ENCODE measurements around the gene JAM3. TPM values are rescaled to one million over a fixed set of nuclear protein-coding genes. Genes with fewer than 3 reads are reported as not detected.

JAM3 gene
- polyA plus RNA-seq (2013, experiment 1 of 2) = 38.0 TPM
- polyA plus RNA-seq (2013, experiment 2 of 2) = 41.1 TPM

DNA sequence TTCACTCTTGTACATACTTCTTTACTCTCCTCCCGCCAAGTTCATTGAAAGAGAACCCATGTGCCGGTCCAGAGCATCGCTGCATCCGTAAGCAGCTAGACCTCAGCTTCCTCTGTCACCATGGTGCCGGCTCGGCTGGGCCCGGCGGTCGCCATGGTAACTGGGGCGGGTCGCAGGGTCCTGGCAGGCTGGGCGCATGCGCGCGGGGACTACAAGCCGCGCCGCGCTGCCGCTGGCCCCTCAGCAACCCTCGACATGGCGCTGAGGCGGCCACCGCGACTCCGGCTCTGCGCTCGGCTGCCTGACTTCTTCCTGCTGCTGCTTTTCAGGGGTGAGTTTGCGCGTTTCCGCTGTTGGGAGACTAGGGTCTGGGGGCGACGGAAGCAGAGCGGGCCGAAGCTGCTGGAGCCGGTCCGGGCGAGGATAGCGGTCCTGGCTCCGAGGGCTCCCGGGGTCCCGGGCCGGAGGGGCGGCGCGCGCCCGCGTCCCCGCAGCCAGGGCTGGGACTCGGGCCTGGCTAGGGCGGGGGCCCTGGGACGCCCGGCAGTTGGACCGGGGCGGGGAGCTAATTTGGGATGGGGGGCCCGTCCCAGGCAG, at the start of gene JAM3:
TSS of gene JAM3 (plus strand) at position 244 of the 597 bp plus-strand sequence. CDS start at position 256, 12 bp downstream.
- Histone ChIP-seq H3K36me3 (ENCODE audit: insufficient read depth, low read length) (no peaks in the 10 kb centered on the region), H3K27ac (ENCODE audit: low read depth, low read length) (0 out of 2 replicates have a peak within 1 kb of the TSS, but pooled peaks have one; percentile 23), H3K27me3 (ENCODE audit: insufficient read depth, low read length) (peaks cover 19% of the 10 kb centered on the region), H3K4me1 (ENCODE audit: insufficient read depth, low read length) (peaks cover 23% of the 10 kb centered on the region), H3K4me3 (ENCODE audit: low read length) (peak within 1 kb of the TSS; percentile 91), H3K9ac (ENCODE audit: low read depth, low read length) (peak within 1 kb of the TSS; percentile 75), H3K9me3 (ENCODE audit: insufficient read depth, low read depth, low read length) (no peaks in the 10 kb centered on the region)
- under 1% methylated on average over 57 of the region's 57 CpGs for WGBS

DNA sequence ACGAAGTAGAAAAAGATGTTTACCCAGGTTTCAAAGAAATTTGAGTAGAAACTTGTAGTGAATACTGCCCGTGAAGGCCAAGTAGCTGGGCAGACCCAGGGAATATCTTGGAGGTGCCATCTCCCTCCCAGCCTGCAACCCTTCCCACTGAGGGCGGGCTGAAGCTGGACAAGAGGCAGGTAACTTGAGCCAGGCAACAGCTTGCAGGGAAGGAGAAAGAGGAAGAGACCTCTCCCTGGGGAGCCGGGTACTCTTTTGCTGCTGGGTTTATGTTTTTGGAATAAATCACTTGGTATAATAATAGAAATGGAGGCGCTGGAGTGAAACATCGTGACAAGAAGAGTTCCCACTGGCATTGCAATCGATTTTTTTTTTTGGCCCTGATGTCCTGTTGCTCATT, 49.4 kb upstream of the JAM3 start:
- H3K4me1 ChIP-seq (ENCODE audit: insufficient read depth, low read length) = no peaks in the 10 kb centered on the region
- H3K9me3 ChIP-seq (ENCODE audit: insufficient read depth, low read depth, low read length) = no peaks in the 10 kb centered on the region
- H3K9ac ChIP-seq (ENCODE audit: low read depth, low read length) = no peak overlapping the region
- H3K27me3 ChIP-seq (ENCODE audit: insufficient read depth, low read length) = no peaks in the 10 kb centered on the region
- no peak overlapping the region for H3K4me3 ChIP-seq (ENCODE audit: low read length)
- no peak overlapping the region for H3K27ac ChIP-seq (ENCODE audit: low read depth, low read length)
- 87% methylated on average over 7 of the region's 7 CpGs for WGBS
- no peaks in the 10 kb centered on the region for H3K36me3 ChIP-seq (ENCODE audit: insufficient read depth, low read length)

DNA sequence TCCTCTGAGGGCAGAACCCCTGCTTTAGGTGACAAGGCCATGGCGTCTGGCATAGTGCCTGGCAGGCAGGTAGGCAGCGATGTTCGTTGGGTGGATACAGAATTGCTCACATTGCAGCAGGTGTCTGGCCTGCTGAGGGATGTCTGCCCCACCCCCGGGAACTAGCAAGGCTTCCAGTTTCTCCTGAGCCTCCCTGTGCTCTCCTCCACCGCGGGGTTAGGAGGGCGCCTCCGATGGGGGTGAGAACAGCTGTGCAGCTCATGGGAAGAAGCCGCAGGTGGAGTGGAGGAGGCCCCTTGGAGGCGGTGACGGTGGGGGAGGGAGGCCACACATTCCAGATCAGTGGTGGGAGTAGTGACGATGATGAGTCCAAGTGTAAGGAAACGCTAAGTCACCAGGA, 48.3 kb upstream of the JAM3 start:
- H3K27ac ChIP-seq (ENCODE audit: low read depth, low read length) = no peak overlapping the region
- H3K4me3 ChIP-seq (ENCODE audit: low read length) = no peak overlapping the region
- H3K36me3 ChIP-seq (ENCODE audit: insufficient read depth, low read length) = no peaks in the 10 kb centered on the region
- H3K27me3 ChIP-seq (ENCODE audit: insufficient read depth, low read length) = no peaks in the 10 kb centered on the region
- 88% methylated on average over 13 of the region's 13 CpGs for WGBS
- H3K4me1 ChIP-seq (ENCODE audit: insufficient read depth, low read length) = no peaks in the 10 kb centered on the region
- H3K9ac ChIP-seq (ENCODE audit: low read depth, low read length) = no peak overlapping the region
- no peaks in the 10 kb centered on the region for H3K9me3 ChIP-seq (ENCODE audit: insufficient read depth, low read depth, low read length)

DNA sequence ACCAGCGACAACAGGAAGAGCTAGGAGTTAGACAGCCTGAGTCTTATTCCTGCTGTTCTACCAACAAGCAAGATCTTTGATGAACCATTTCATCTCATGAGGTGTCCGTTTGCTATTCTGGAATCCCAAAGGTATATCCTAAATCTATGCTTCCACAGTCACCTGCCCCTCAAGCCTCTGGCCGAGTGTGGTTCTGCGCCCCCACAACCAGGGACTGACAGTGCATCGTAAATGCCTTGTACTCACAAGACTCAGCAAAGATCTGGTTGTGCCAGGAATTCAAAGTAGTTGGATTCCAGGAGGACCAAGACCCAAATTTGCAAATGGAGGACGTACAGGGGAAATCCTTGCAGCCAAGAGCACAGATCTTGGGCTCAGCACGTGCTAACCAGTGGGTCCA, 47.5 kb upstream of the JAM3 start:
- Histone ChIP-seq H3K9ac (ENCODE audit: low read depth, low read length) (no peak overlapping the region), H3K4me1 (ENCODE audit: insufficient read depth, low read length) (peaks cover 5% of the 10 kb centered on the region; the same call in 1 of the 2 replicates), H3K4me3 (ENCODE audit: low read length) (no peak overlapping the region), H3K36me3 (ENCODE audit: insufficient read depth, low read length) (no peaks in the 10 kb centered on the region), H3K27me3 (ENCODE audit: insufficient read depth, low read length) (no peaks in the 10 kb centered on the region), H3K27ac (ENCODE audit: low read depth, low read length) (no peak overlapping the region), H3K9me3 (ENCODE audit: insufficient read depth, low read depth, low read length) (no peaks in the 10 kb centered on the region)
- 94% methylated on average over 7 of the region's 7 CpGs for WGBS

DNA sequence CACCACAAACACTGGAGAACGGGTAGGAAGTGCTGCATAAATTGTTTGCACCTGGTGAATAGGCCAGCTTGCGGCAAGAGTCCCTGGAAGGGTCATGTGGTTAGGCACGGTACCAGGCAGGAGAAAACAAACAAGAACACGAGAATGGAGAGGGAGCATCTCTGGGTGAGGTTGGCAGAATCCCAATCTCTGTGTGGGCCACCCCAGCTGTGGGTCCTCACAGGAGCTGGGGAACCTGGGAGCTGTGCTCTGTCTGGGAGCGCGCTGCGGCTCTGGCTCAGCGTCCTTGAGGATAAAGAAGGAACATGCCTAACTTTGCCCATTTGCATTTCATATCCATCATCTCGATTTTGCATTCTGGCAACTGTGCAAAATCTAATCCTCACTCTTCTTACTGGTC, 46.1 kb upstream of the JAM3 start:
- Histone ChIP-seq H3K27me3 (ENCODE audit: insufficient read depth, low read length) (peaks cover 4% of the 10 kb centered on the region; the same call in 1 of the 2 replicates), H3K9me3 (ENCODE audit: insufficient read depth, low read depth, low read length) (no peaks in the 10 kb centered on the region), H3K36me3 (ENCODE audit: insufficient read depth, low read length) (no peaks in the 10 kb centered on the region), H3K4me3 (ENCODE audit: low read length) (no peak overlapping the region), H3K4me1 (ENCODE audit: insufficient read depth, low read length) (peaks cover 14% of the 10 kb centered on the region; the same call in 1 of the 2 replicates), H3K9ac (ENCODE audit: low read depth, low read length) (no peak overlapping the region), H3K27ac (ENCODE audit: low read depth, low read length) (no peak overlapping the region)
- 94% methylated on average over 9 of the region's 9 CpGs for WGBS

DNA sequence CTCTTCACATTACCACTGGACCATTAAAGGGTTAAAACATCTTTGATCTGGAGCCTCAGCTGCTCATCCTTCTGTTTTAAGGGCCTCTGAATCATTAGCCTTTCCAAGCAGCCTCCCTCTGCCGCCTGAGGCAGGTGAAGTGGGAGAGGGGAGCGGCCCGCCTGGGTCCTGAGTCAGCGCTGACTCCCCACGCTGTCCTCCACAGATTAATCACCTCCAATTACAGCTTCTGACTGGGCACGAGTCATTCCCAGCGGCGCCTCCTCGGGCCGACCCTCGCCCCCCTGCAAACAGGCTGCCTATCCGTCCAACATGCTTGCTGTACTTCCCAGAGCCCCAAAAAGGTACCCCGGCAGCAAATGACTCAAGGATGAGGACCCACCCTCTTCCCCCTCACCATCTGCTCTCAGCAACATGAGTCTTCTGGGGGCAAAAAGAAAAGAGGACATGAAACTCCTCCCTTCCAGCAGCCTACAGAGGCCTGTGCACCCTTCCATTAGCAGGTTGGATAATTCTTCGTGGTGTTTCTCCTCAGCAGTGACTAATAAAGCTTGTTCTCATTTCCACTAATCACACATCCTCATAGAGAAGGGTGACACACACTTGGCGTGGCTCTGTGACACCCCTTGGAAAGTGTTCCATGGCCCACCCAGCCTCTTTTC, 44.3 kb upstream of the JAM3 start:
- H3K4me3 ChIP-seq (ENCODE audit: low read length) = no peak overlapping the region
- H3K27me3 ChIP-seq (ENCODE audit: insufficient read depth, low read length) = peaks cover 9% of the 10 kb centered on the region
- H3K4me1 ChIP-seq (ENCODE audit: insufficient read depth, low read length) = peaks cover 14% of the 10 kb centered on the region; the same call in 1 of the 2 replicates
- H3K9ac ChIP-seq (ENCODE audit: low read depth, low read length) = no peak overlapping the region
- H3K27ac ChIP-seq (ENCODE audit: low read depth, low read length) = no peak overlapping the region
- WGBS = 69% methylated on average over 14 of the region's 15 CpGs
- H3K36me3 ChIP-seq (ENCODE audit: insufficient read depth, low read length) = no peaks in the 10 kb centered on the region
- H3K9me3 ChIP-seq (ENCODE audit: insufficient read depth, low read depth, low read length) = no peaks in the 10 kb centered on the region

DNA sequence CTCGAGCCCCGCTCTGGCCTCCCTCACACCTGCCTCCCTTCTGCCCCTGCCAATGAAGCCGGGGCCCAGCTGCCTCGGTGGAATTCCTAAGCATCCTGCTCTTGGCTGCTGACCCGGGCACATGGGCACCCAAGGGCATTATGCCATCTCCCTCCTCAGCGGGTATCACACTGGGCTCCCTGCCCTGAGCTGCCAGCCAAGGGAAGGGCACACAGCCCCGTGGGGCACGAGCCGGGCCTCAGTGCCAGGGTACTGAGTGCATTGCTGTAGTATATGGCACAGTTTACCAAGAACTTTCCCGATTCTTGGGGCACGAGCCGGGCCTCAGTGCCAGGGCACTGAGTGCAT, 43.8 kb upstream of the JAM3 start:
- Histone ChIP-seq H3K4me3 (ENCODE audit: low read length) (no peak overlapping the region), H3K27ac (ENCODE audit: low read depth, low read length) (no peak overlapping the region), H3K9ac (ENCODE audit: low read depth, low read length) (no peak overlapping the region), H3K9me3 (ENCODE audit: insufficient read depth, low read depth, low read length) (no peaks in the 10 kb centered on the region), H3K4me1 (ENCODE audit: insufficient read depth, low read length) (peaks cover 14% of the 10 kb centered on the region; the same call in 1 of the 2 replicates), H3K27me3 (ENCODE audit: insufficient read depth, low read length) (peaks cover 13% of the 10 kb centered on the region), H3K36me3 (ENCODE audit: insufficient read depth, low read length) (no peaks in the 10 kb centered on the region)
- 96% methylated on average over 12 of the region's 12 CpGs for WGBS

DNA sequence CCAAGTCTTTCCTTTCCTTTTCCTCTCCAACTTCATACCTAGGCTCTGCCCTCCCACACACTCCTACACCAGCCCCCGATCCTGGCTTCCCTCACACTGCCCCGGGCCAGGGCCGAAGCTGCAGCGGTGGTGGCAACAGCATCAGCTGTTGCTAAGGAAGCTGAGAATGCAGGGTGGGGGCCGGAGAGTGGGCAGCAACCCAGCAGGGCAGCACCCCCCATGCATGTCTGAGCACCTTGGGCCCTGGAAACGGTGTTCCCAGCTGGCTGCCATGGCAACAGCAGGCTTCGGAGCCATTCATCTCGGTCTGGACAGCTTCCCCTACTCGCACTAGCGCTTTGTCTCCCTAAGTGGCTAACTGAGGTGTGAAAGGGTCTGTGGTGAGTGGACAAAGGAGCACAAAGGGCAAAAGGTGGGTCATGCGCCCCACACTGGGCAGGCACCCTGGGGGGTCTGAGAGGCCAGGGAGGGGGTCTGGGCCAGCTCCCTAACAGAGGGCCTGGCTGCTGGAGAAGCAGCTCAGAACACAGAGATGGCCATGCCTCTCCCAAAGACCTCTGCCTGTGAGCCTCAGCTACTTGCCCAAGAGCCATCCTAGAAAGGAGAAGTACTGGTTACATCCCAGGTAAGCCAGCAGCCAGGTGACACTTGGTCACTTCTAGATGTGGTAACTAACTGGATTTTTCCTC, 42.1 kb upstream of the JAM3 start:
- Histone ChIP-seq H3K4me3 (ENCODE audit: low read length) (no peak overlapping the region), H3K9ac (ENCODE audit: low read depth, low read length) (no peak overlapping the region), H3K27ac (ENCODE audit: low read depth, low read length) (no peak overlapping the region), H3K4me1 (ENCODE audit: insufficient read depth, low read length) (peaks cover 14% of the 10 kb centered on the region; the same call in 1 of the 2 replicates), H3K27me3 (ENCODE audit: insufficient read depth, low read length) (peaks cover 19% of the 10 kb centered on the region), H3K36me3 (ENCODE audit: insufficient read depth, low read length) (no peaks in the 10 kb centered on the region), H3K9me3 (ENCODE audit: insufficient read depth, low read depth, low read length) (no peaks in the 10 kb centered on the region)
- WGBS = 23% methylated on average over 11 of the region's 11 CpGs

DNA sequence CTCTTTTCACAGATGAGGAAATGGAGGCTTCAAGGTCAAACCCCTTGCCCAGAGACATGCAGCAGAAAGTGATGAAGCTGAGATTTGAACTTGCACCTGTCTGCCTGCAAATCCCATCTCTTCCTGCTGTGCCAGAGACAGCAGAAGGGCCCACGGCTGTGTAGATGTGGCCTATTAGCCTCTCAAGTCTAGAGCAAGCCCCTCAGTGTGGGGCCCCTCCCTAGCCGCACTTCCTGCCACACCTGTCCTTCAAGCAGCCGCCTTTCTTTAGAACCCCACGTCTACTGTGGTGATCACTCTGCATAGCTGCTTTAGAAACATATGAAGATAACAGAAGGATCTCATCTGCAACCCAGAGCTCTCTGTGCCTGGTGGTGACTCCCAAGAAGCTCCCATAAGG, 41.2 kb upstream of the JAM3 start:
- Histone ChIP-seq H3K36me3 (ENCODE audit: insufficient read depth, low read length) (no peaks in the 10 kb centered on the region), H3K9ac (ENCODE audit: low read depth, low read length) (no peak overlapping the region), H3K27ac (ENCODE audit: low read depth, low read length) (no peak overlapping the region), H3K27me3 (ENCODE audit: insufficient read depth, low read length) (peaks cover 19% of the 10 kb centered on the region), H3K9me3 (ENCODE audit: insufficient read depth, low read depth, low read length) (no peaks in the 10 kb centered on the region), H3K4me1 (ENCODE audit: insufficient read depth, low read length) (peaks cover 14% of the 10 kb centered on the region; the same call in 1 of the 2 replicates), H3K4me3 (ENCODE audit: low read length) (no peak overlapping the region)
- 84% methylated on average over 4 of the region's 4 CpGs for WGBS

DNA sequence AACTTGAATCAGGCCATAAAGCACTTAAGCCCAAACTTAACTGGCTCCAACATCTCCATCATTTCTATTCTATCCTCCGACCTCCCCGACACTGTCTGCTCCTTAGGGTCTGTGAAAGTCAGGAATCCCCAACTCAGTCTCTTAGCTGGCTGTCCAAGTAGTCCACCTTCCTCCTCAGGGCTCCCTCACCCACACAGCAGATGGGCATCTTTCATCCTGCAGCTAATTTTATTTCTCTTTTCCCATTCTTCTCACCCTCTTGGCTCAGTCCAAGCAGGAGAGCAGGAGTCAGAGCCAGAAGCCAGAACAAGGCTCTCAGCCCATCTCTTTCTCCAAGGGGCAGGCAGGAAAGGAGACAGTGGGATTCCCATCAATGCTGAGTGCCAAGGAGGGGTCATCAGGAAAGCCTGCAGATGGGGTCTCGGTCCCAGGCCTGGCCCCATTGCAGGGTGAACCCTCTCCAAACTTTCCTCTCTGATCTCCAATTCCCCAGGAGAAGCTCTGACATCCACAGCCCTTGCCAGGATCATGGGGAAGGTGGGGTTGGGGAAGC, 40.4 kb upstream of the JAM3 start:
- Histone ChIP-seq H3K4me3 (ENCODE audit: low read length) (no peak overlapping the region), H3K4me1 (ENCODE audit: insufficient read depth, low read length) (peaks cover 18% of the 10 kb centered on the region; the same call in 1 of the 2 replicates), H3K36me3 (ENCODE audit: insufficient read depth, low read length) (no peaks in the 10 kb centered on the region), H3K27me3 (ENCODE audit: insufficient read depth, low read length) (peaks cover 19% of the 10 kb centered on the region), H3K9ac (ENCODE audit: low read depth, low read length) (no peak overlapping the region), H3K9me3 (ENCODE audit: insufficient read depth, low read depth, low read length) (no peaks in the 10 kb centered on the region), H3K27ac (ENCODE audit: low read depth, low read length) (no peak overlapping the region)
- 92% methylated on average over 3 of the region's 3 CpGs for WGBS

DNA sequence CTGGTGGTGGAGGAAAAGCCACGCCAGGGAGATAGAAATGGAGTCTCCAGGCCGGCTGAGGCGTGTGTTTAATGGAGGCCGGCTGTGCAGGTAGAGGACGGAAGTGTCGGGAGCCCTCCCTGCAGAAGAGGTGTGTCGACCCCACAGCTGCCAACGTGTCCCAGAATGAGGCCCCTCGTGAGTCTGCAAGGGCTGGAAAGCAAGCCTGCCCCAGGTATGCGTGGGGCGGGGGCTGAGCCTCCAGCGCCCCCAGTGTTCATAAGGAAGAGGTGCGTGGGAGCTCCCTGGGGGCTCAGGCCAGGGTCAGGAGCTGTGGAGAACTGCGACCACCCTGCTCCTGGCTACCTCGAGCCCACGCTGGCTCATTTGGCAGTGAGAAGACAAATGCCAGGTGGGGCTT, 38.0 kb upstream of the JAM3 start:
- H3K9me3 ChIP-seq (ENCODE audit: insufficient read depth, low read depth, low read length) = no peaks in the 10 kb centered on the region
- H3K27ac ChIP-seq (ENCODE audit: low read depth, low read length) = no peak overlapping the region
- H3K4me1 ChIP-seq (ENCODE audit: insufficient read depth, low read length) = peaks cover 28% of the 10 kb centered on the region
- H3K4me3 ChIP-seq (ENCODE audit: low read length) = no peak overlapping the region
- peaks cover 19% of the 10 kb centered on the region for H3K27me3 ChIP-seq (ENCODE audit: insufficient read depth, low read length)
- no peaks in the 10 kb centered on the region for H3K36me3 ChIP-seq (ENCODE audit: insufficient read depth, low read length)
- no peak overlapping the region for H3K9ac ChIP-seq (ENCODE audit: low read depth, low read length)
- 65% methylated on average over 16 of the region's 16 CpGs for WGBS

All from HUES64 (cell line).